Peyer's patch (tissue), 4 donors: Measurements from ENCODE around the gene CCDC88C. TPM values are rescaled to one million over a fixed set of nuclear protein-coding genes. Genes with fewer than 3 reads are reported as not detected.
A peak's percentile ranks its signal among the peaks of the same experiment; 100 is the strongest.

Experiments
- DNase-seq, 3 donors: peaks; one replicate each; pipeline ENCODE4 v3.0.0-alpha.2; 2017 to 2019
- H3K27ac ChIP-seq, 4 donors: fragments of 200-600 bp; sonication (generic); one replicate each; pipeline ENCODE4 v1.5.1; 2016 to 2019
- H3K27me3 ChIP-seq, 2 donors: fragments of 200-600 bp; sonication (generic); one replicate each; pipeline ENCODE4 v1.5.1; 2019
- H3K36me3 ChIP-seq, 3 donors: fragments of 200-600 bp; sonication (generic); one replicate each; pipeline ENCODE4 v1.5.1; 2016 to 2019
- H3K4me1 ChIP-seq, 4 donors: fragments of 200-600 bp; sonication (generic); one replicate each; pipeline ENCODE4 v1.5.1; 2016 to 2019
- H3K4me3 ChIP-seq, 4 donors: fragments of 200-600 bp; sonication (generic); 1 replicate in 3 of 4; 2 replicates in 1 of 4; pipeline ENCODE4 v1.5.1; 2016 to 2019; ENCODE audit warnings: mild to moderate bottlenecking in 1 of 4
- H3K9me3 ChIP-seq, 4 donors: fragments of 200-600 bp; sonication (generic); one replicate each; pipeline ENCODE4 v1.5.1; 2016 to 2019; ENCODE audit warnings: mild to moderate bottlenecking in 1 of 4
- CTCF ChIP-seq, 6 experiments: fragments of 450-650 bp in 4 of 6; fragments of 200-600 bp in 2 of 6; sonication (generic) in 1 of 6; IDR thresholded peaks; one replicate each; pipeline ENCODE4 v1.5.1; 2017 to 2019; ENCODE audit warnings: antibody characterized with exemption in 6 of 6, mild to moderate bottlenecking in 3 of 6, moderate library complexity in 1 of 6
- POLR2A ChIP-seq, 2 donors: fragments of 450-650 bp; IDR thresholded peaks; one replicate each; pipeline ENCODE4 v1.5.1; 2017; ENCODE audit warnings: antibody characterized with exemption in 2 of 2, mild to moderate bottlenecking in 2 of 2, moderate library complexity in 2 of 2
- total RNA-seq, 4 donors: library from RNA; depleted of rRNA; stranded (reverse); fragments of >200 nt; gene quantifications; one replicate each; pipeline ENCODE4 v1.1.0, GENCODE V29; 2016

Gene CCDC88C
- total RNA-seq, 4 donors from 2014 or later, result 18.9 to 189 (median 77.2) TPM

DNA sequence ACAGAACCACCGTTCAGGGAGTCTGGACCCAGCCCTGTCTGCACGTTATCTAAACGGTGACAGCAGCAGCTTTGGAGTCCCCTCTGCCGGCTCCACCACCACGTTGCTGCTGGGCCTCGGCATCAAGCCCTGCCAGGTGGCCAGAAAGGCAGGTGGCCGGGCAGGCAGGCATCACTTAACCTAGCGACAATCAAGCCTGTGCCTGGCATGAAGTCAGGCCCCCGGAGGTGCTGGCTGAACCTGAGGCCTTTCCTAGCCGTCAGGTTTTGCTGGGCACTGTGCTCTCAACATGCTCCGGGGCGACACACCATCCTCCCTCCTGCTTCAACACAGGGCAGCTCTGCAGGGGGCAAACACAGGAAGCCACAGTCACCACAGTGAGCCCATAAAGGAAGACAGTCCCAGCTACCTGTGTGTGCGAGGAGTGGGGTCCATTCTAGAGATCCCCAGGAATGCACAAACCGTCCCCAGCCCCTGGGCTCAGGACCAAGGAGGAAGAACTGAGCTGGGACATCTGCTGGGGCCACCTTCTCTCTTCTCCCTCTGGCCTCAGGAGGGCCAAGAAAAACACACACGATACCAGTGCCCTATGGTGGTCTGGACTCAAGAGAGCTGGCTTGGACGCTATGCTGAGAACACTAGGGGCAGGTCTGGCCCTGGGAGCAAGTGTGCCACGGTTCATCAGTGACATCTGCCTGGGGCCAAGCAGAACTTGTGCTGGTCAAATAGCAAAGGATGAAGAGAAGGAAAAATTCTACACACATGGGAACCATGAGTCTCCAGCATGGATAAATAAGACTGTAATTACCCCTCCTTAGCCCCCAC is 44.7 kb downstream of the CCDC88C start:
- no peak for TF ChIP-seq POLR2A (IDR thresholded peaks at IDR 0.05)
- TF ChIP-seq CTCF (IDR thresholded peaks at IDR 0.05), result no peak
- H3K36me3 ChIP-seq, result no peaks in the 10 kb centered on the region
- no peaks in the 10 kb centered on the region for H3K9me3 ChIP-seq
- peaks cover 5 to 57% (median 55%) of the 10 kb centered on the region in 4 donors for H3K4me1 ChIP-seq
- H3K27me3 ChIP-seq, result no peaks in the 10 kb centered on the region
- peak in 2 of 3 donors; percentile 70 to 78 for DNase-seq
- H3K4me3 ChIP-seq, result peak overlapping the region in 1 of 4 donors; percentile 18
- peak overlapping the region; percentile 20 to 79 (median 44) for H3K27ac ChIP-seq

DNA sequence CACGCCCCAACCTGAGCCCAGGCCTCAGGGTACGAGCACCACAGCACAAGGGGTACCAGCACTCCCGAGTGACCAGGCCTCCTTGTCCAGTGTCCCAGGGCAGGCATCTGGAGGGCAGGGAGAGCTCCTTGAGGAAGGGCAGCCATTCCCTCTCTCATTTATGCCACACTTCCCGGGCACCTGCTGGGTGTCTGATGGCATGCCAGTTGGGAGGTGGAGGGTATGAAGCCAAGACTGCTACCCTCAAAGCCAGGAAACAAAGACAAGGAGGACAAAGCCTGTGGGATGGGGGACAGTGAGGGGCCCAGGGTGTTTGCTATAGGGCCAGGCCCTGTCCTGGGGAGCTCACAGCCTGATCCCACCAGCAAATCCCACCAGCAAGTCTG is 45.6 kb downstream of the CCDC88C start:
- H3K4me1 ChIP-seq, result peaks cover 5 to 61% (median 54%) of the 10 kb centered on the region in 4 donors
- H3K36me3 ChIP-seq, result no peaks in the 10 kb centered on the region
- H3K4me3 ChIP-seq, result no peak overlapping the region
- H3K27ac ChIP-seq, result peak overlapping the region in 2 of 4 donors; percentile 60 to 79
- no peaks in the 10 kb centered on the region for H3K9me3 ChIP-seq
- no peak for DNase-seq
- TF ChIP-seq POLR2A (IDR thresholded peaks at IDR 0.05) (no peak), CTCF (IDR thresholded peaks at IDR 0.05) (no peak)
- no peaks in the 10 kb centered on the region for H3K27me3 ChIP-seq

- H3K27ac ChIP-seq, result peak overlapping the region in 2 of 4 donors; percentile 60 to 79
- no peak for DNase-seq
Observed at GRCh38 chr14:91371011-91371989, 46.3 kb downstream of the CCDC88C start.

GRCh38 chr14:91369628-91370445 is 47.8 kb downstream of the CCDC88C start:
- DNase-seq, result no peak
- no peak overlapping the region for H3K4me3 ChIP-seq
- no peaks in the 10 kb centered on the region for H3K27me3 ChIP-seq
- peak overlapping the region in 2 of 4 donors; percentile 25 to 28 for H3K27ac ChIP-seq
- no peak for TF ChIP-seq CTCF (IDR thresholded peaks at IDR 0.05)
- TF ChIP-seq POLR2A (IDR thresholded peaks at IDR 0.05), result no peak
- H3K4me1 ChIP-seq, result peaks cover 5 to 58% (median 48%) of the 10 kb centered on the region in 4 donors
- H3K36me3 ChIP-seq, result no peaks in the 10 kb centered on the region
- H3K9me3 ChIP-seq, result no peaks in the 10 kb centered on the region

More at GRCh38 chr14:91371011-91371989, 46.3 kb downstream of the CCDC88C start:
- no peak overlapping the region for H3K4me3 ChIP-seq
- H3K9me3 ChIP-seq, result no peaks in the 10 kb centered on the region
- TF ChIP-seq POLR2A (IDR thresholded peaks at IDR 0.05), result no peak
- TF ChIP-seq CTCF (IDR thresholded peaks at IDR 0.05), result no peak
- no peaks in the 10 kb centered on the region for H3K27me3 ChIP-seq
- H3K36me3 ChIP-seq, result no peaks in the 10 kb centered on the region
- peaks cover 5 to 55% (median 52%) of the 10 kb centered on the region in 4 donors for H3K4me1 ChIP-seq
